NCI-H146 treated with DMSO at 0.1 percent for 48 hours (cell line): Measurements from ENCODE around the gene PROX1.

ENCODE experiments used
- DNase-seq: peaks from one replicate; lab custom pipeline; 2025; ENCODE audit not compliant: unreplicated experiment; lab: John Stamatoyannopoulos, UW

PROX1 gene

DNA sequence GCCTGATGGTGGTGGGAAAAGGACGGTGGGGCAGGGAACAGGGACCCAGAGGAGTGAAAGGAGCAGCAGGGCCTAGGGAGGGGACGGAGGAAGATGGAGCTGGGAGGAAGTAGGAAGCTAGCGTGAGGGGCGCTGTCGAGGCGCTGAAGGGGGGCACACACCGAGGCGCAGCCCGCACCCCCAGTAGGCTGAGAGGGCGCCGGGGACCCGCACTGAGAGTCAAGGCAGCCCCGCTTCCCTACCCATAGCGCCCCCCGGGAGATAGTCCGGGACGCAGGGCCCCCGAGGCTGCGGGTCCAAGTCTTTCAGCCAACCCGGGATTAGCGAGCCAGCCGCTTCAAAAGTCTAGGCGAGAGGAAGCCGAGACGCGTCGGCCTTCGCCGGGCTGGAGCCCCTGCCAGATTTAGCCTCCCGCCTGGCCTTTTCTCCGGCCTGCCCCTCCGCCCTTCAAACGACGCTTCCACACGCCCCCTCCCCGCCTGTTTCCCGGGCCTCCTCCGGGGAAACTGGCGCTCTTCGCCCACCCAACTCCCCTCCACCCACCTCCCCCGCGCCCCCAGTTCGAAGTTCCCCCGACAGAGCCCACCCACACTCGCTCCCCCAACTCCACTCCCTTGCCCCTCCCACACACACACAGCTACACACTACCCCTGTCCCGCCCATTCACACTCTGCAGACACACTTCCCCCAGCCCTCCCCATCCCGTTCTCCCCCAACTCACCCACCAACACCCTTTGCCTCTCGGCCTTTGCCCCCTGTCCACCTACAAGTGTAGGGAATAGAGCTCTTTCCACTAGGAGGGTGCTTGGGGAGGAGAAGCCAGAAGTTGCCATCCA, 7.8 kb upstream of the PROX1 start:
- DNase-seq: no peak

DNA sequence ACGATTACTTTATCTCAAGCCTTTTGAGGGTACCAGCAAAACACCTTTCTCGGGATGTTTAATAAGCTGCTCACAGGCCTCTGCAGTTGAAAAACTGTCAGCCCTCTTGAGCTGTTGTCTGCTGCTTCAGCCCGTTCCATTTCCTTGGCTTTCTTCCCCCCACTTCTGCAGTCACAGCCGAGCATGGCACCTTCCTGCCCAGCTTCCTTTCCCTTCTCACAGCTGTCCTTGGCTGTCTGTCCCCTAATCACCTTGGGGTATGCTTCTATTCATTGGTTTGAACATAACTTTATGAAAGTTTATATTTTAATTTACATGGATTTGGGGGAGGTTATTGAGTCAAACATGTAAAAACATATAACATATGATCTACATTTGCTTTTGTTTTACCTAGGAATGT, 6.9 kb upstream of the PROX1 start:
- no peak for DNase-seq

DNA sequence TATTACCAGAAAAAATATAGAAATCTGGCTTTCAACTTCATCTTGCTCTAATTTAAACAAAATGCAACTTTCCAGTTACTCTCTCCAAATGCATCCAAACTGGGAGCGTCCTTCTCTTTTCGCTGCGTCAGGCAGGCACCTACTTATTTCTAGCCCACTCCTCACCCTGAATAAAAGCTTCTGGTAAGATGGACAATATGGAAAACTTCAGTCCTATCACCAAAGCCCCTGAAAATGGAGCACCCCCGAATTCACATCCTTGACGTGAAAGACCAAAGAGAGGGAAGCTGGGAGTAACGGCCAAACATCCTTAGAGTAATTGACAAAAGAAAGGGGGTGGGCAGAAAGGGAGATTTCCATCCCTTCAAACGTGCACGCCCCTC, 5.5 kb upstream of the PROX1 start:
- DNase-seq: no peak

DNA sequence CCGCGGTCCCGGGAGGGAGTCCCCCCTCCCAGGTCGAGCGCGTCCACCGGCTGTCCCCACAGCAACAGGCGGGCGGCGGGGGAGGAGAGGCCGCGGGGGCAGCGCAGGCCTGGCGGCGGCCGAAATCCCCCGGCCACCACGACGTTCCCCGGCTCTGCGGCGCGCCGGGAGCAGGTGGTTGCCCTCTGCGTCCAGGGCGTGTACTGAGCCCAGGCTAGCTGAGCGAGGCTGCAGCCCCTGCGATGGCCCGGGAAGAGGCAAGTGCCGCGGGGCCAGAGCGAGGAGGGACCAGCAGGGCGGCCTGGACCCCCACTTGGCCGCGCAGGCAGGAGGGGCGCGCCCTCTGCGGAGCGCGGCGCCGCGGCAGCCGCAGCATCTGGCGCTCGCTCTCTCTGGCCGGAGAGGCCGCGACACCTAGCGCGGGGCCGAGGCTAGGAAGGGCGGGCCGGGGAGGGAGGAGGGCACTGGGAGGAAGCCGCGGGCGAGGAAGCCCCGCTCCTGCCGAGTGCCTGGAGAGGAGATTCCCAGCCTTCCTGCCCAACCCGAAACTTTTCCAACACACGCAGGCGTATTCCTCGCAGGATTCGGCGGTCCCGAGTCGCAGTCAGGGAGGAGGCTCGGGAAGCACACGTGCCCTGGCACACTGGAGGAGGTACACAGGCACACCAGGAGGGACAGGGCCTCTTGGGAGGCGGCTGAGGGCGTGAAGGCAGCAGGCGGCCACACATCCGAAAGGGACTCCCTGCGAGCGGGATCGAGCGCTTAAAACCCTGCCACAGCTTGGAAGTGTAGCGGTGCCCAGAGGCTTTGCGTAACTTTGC, 4.9 kb upstream of the PROX1 start:
- DNase-seq: peak; percentile 65

DNA sequence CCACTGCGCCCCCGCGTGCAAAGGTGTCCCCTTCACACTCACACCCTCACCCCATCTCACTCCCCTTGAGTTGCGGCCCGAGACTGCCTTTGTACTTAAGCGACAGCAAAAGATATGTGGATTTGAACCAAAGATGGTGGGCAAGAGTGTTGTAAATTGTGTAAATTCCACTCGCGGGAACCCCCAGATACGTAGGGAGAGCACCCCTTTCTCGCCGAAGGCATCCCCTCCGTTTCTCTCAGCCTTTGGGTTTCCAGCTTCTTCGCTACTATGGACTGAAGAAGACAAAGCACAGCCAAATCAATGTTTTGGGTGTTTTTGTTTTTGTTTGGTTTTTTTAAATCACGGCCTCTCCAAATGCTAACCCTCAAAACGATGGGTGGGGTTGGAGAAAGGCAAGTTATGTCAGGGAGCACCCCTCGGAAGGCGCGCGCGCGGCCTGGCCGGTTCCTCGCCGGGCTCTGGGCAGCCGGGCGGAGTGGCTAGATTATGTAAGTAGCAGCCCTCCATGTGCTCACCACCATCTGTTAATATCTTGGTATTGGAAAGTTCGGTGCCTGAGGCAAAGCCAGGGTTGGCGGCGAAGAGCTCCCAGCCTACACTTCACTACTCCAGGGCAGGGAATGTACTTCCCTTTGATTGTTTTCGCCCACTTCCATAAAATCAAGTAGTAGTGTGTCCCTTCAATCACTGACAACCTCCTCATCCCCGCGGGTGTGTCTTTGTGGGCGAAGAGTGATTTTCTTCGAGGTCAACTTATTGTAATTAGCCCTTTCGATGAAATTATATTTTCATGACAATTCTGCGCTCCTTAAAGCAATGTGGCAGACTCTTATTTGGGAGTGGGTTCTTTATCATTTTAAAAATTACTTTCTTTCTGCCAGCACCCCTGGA, 4.0 kb upstream of the PROX1 start:
- DNase-seq: peak; percentile 49

DNA sequence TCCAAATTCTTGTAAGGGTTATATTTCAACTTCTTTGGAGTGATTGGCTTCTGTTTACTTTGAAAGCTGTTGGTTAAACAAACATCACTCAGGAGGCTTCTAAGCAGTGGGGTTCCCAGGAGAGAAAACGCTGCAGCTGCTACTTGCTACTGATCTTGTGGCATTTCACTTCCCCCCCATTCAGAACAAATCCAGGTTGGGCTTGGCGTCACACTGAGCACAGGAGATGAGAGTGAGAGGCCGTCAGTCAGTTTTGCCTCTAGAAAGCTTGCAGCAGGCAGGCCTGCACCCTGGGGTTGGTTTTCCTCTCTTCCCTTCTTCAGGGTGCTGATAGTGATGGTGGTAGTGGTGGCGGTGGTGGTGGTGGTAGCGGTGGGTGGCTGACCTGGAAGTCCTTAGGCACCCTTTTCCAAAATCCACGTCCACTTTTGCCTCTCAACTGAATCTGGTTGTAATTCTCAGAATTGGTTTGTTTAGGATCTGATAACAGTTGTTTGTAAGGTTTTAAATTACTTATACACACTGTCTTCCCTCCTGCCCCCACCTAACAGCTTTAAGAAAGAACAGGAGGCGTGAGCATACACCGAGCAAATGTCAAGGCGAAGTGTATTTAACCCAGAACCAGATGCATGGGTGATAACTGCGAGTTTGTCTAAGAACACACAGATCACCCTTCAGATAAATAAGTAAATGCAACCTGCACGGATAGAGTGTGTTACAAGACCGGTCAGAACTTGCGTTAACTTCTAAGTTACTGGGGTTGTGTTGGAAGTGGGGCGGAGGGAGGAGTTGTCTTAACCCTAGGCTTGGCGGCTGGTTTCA, 3.2 kb upstream of the PROX1 start:
- peak; percentile 56 for DNase-seq

DNA sequence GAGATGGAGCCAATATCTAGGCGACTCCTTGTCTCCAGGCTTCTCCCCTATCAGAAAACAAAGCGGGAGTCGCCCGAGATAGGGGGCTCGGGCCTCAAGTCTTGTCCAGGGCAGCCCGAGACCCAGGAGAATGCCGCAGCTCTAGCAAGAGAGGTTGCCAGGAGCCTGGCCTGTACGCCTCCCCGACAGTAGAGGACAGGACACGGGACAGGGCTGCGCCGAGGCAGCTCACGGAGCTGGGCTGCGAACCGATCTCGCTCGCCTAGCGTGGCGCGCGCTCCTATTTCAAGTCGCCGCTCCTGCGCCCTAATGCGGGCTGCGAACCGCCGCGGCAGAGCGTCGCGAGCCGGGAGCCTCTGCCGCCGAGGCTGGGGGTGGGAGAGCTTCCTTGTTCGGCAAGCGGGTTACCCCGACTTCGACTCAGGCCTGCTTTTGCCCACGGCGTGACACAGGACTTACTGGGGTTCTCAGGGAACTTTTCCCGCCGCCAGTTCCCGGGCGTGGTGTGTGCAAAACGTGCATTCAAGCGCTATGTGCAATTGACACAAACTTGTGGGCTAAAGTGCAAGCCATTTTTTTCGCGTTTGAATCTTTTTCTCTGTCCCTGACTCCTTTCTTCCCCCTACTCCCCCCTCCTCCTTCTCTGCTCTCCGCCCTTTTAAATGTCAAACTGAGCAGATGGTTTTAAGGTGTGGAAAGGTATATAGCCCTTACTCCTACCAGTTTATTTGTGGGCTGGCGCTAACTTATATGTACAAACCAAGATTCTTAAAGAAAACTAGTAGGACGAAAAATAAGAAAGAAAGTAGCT, 2.4 kb upstream of the PROX1 start:
- DNase-seq: no peak

DNA sequence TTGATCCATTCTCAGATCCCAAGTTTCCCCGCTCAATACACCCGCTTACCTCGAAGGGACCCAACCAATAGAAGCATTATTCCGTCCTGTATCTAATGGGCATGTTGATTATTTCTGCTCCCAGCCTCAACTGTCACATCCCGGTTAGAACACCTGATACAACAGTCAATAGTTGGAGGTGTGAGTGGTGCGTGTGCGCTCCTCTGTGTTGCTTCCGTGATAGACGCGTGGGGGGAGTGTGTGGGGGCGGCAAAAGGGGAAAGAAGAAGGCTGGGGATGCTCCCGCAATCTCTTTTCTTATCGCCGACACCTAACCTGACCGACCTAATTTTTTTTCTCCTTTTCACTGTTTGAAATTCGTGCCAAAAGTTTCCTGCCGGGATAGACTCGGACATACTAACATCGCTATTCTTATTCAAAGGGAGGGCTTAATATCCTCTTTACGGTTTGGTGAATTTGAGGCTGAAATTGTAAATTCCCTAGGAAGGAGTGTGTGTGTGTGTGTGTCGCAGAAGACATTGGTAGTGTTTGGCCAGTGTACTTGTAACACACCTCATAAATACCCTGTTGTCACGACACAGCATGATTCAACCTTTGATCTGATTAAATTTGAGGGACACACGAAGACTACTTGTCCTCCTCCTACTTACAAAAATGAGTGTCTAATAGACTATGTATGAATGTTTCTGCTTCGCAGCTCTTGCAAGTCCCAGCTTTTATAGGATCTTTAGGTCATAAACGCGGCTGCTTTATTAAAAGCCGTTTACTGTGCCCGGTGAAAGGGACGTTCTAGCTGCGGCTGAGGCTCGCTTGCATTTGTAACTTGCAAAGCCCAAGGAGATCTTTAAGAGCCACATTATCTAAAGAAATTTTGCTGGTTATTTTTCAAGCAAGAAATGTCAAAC, 1.5 kb upstream of the PROX1 start:
- no peak for DNase-seq

DNA sequence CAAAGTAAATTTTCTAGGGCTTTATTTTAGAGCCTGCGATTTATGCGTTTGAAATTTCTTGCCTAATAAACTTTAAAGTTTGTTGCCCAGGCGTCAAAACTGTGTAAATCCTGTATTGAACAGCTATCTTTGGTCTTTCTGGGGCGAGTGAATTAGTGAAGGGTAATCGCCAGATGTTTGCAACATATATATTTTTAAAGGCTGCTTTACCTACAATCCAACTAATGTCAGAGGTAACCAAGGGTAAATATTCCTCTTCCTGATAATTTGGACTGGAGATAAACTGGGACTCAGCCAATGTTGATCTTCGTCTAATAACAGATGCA, 885 bp upstream of the PROX1 start:
- DNase-seq: no peak

DNA sequence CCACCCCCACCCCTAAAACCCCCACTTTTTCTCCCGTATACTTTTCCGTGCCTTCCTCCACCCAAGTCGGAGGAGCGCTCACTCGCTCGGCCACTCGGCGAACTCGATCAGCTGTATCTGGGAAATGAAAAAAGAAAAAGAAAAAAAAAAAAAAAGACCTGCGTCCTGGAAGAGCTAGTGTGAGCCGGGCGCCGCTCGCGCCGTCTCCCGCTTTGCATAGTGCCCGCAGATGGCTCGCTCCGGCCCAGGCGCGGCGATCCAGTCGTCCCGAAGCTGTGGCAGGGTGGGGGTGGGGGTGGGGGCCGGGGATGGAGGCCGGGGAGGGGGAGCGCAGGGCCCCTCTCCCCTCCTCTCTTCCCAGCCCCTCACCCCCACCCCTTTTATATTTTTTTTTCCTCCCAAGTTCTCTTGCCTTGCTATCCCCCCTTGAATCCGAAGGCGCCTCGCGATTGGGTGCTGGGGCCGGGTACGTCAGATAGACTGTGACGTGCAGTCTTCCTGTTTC, 299 bp upstream of the PROX1 start:
- no peak for DNase-seq

DNA sequence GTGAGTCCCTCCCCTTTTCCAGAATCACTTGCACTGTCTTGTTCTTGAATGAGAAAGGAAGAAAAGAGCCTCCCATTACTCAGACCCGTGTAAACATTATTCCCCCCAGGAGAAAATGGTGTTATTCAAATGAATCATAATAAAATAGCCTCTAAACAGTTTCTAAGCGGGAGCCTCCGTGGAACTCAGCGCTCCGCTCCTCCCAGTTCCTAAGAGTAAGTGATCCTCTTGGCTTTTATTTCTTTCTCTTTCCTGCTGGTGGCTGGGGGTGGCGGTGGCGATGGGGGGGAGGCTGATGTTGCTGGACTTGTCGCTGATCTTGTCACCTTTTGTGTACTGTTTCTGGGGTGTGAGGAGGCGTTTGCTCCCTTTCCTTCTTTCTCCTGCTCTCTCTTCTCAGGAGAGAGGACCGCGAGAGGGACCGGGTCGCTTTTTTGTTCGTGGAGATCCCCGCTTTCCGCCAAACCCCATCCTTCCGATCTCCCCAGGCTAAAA, 781 bp downstream of the PROX1 start:
- DNase-seq: no peak

DNA sequence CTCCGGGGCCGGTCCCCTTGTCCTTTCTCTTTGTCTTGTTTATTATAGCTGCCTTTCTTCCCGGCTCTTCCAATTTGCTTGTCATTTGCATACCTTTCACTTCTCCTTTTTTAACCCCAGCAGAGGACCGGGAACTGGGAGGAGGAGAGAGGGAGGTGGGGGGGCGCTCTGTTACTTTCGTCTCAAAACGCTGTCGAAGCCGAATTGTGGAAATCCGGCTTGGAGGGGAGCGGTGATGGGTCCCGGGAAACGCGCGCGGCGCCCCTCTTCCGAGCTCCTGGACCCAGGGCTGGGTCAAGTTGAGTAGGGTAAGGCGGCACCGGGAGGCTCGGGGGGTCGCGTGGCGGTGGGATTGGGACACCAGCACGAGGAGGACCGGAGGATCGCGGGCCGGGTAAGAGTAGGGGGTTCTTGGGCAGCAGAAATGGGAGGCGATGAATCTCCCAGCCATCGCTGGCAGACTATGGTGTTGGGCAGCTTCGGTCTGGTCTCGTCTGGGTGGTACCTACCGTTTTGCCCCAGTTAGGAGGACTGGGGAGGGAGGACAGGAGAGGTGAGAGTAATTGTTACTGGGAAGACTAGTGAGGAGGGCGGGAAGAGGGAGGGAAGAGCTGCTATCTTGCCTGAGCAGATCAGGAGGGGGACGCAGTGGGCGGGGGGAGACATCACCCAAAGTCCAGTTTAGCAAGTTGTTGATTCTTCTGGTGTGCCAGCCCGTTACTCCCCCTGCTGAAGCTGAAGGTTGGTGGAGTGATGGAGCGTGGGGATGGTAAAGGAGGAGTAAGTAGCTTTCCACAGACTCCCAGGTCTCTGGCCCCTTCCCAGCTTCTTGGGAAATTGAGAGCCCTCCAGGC, 1.5 kb downstream of the PROX1 start:
- peak; percentile 59 for DNase-seq

DNA sequence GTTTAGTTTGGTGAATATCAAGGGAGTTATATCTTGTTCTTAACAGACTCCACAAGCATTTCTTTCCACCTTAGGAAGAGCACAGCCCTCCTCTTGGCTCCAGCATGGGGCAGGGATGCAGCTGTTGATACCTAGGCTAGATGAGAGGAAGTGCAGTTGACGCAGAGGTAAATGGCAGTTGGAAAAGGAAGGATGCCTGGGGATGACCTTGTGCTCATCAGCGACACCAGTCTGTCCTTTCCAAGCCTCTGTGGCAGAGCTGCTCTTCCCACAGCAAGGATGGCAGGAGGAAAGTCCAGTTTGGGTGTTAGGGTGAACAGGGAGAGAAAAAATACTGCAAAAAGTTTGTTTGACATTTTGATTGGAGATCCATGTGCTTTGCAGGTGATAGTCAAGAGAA, 6.2 kb downstream of the PROX1 start:
- peak; percentile 64 for DNase-seq

DNA sequence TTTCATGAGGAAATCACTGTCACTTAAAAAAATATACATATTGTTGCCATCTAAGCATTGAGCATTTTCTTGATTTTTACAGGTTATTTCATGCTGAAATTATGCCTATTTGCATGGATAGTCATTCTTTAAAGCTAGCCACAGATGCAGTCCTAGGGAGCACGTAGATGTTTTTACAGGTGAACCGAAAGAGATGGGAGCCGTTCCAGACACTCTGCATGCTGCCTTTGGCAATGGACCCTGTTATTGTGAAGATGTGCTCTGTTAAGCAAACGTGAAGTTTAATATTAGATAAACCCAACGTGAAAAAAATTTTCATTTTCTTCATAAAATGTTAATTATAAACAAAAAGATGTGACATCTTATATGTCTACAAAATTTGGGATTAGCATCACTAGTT, 7.1 kb downstream of the PROX1 start:
- DNase-seq: no peak

DNA sequence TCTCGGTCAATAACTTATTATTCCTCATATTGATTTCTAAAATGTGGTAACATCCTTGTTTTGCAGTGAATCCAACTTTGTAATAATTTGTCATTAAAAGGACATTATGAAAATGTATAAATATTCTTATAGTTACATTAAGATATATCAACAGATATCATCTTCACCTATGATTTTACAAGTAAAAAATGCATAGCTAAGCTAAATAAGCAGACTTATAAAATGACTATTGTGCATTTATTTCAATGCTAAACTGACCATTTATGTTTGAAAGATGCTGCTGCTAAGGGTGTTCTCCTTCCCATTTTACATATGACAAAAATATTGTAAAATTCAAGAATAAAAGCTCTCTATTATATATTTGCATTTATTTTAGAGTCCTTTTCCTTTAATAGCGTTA, 7.8 kb downstream of the PROX1 start:
- DNase-seq: no peak

DNA sequence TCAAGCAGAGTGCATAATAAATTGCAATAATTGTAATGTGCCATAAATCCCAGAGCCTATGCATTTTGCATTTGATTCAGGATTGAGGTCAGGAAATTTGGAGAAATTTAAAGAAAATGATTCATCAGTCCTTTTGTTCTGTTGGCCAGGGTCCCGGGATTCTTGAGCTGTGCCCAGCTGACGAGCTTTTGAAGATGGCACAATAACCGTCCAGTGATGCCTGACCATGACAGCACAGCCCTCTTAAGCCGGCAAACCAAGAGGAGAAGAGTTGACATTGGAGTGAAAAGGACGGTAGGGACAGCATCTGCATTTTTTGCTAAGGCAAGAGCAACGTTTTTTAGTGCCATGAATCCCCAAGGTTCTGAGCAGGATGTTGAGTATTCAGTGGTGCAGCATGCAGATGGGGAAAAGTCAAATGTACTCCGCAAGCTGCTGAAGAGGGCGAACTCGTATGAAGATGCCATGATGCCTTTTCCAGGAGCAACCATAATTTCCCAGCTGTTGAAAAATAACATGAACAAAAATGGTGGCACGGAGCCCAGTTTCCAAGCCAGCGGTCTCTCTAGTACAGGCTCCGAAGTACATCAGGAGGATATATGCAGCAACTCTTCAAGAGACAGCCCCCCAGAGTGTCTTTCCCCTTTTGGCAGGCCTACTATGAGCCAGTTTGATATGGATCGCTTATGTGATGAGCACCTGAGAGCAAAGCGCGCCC, 8.7 kb downstream of the PROX1 start:
- no peak for DNase-seq
